SK-N-MC (cell line): ENCODE data around the gene BICDL1.

Source experiments
- EZH2 ChIP-seq: fragments of 200-600 bp; sonication (generic); IDR thresholded peaks from one replicate; pipeline ENCODE4 v1.6.1; 2017; ENCODE audit warnings: antibody characterized with exemption
- FOXP2 ChIP-seq: optimal IDR thresholded peaks from 2 replicates; pipeline ENCODE3; 2011; ENCODE audit warnings: mild to moderate bottlenecking, moderate library complexity; ENCODE audit not compliant: insufficient read depth; ENCODE audit errors: extremely low read length, control extremely low read depth
- POLR2AphosphoS5 ChIP-seq: IDR thresholded peaks from 2 replicates; pipeline ENCODE4 v1.6.1; 2012; ENCODE audit warnings: mild to moderate bottlenecking, low read depth, low read length, borderline replicate concordance

- TF ChIP-seq POLR2AphosphoS5 (no peak), EZH2 (no peak), FOXP2 (no peak)
Observed at GRCh38 chr12:120095331-120095730, 106.3 kb downstream of the BICDL1 start.
